Spleen (tissue), 7 donors: ENCODE measurements around the gene NOS1AP.

Experiments
- POLR2A ChIP-seq, 3 donors: fragments of 450-650 bp; IDR thresholded peaks; one replicate each; pipeline ENCODE4 v1.5.1; 2017; ENCODE audit warnings: antibody characterized with exemption in 3 of 3, mild to moderate bottlenecking in 1 of 3
- TF ChIP-seq, protein P1 (sequence below), 11 experiments: fragments of 200-600 bp in 7 of 11; fragments of 450-650 bp in 4 of 11; sonication (generic) in 4 of 11; IDR thresholded peaks in 8 of 11; conservative IDR thresholded peaks in 3 of 11; 1 replicate in 7 of 11; 2 replicates in 4 of 11; pipeline versions ENCODE4 v1.4.0 to v1.8.0; 2016 to 2021; ENCODE audit warnings: antibody characterized with exemption in 11 of 11, inconsistent platforms in 4 of 11, mild to moderate bottlenecking in 1 of 11
- donor health status: DM: no; HTN: no; CAD: no; lungs with moderate emphysema.
- donor health status: DM: no; HTN: no; CAD: no.
- donor health status: DM: no; HTN: no; CAD: no.

DNA sequence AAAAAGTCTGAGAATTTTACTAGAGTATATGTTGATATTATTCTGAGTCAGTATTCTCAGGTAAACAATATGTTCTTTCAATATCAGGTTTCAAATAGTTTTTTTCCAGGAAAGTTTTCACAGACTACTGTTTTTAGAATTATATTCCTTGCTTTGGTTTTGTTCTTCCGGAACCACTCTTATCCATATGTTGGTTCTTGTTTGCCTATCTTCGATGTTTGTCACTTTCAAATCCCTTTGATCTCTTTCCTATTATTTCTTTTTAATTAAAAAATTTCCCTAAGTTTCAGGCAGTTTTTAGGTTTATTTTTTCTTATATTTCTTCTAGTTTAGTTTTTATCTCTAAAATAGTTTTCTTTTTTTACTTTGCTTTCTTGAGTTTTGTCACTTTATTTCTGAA lies 20.9 kb downstream of the NOS1AP start:
- TF ChIP-seq, protein P1, sequence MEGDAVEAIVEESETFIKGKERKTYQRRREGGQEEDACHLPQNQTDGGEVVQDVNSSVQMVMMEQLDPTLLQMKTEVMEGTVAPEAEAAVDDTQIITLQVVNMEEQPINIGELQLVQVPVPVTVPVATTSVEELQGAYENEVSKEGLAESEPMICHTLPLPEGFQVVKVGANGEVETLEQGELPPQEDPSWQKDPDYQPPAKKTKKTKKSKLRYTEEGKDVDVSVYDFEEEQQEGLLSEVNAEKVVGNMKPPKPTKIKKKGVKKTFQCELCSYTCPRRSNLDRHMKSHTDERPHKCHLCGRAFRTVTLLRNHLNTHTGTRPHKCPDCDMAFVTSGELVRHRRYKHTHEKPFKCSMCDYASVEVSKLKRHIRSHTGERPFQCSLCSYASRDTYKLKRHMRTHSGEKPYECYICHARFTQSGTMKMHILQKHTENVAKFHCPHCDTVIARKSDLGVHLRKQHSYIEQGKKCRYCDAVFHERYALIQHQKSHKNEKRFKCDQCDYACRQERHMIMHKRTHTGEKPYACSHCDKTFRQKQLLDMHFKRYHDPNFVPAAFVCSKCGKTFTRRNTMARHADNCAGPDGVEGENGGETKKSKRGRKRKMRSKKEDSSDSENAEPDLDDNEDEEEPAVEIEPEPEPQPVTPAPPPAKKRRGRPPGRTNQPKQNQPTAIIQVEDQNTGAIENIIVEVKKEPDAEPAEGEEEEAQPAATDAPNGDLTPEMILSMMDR (IDR thresholded peaks at IDR 0.05 in 8 of 11, conservative IDR thresholded peaks at IDR 0.05 in 3 of 11): no peak
- TF ChIP-seq POLR2A (IDR thresholded peaks at IDR 0.05): no peak
